GM23248 (cell line): ENCODE data around the gene NFE2. TPM values are rescaled to one million over a fixed set of nuclear protein-coding genes. Genes with fewer than 3 reads are reported as not detected.
A peak's percentile ranks its signal among the peaks of the same experiment; 100 is the strongest.

ENCODE experiments used
- DNase-seq: peaks from one replicate; pipeline ENCODE4 v3.0.0-alpha.2; 2015
- H2AFZ ChIP-seq: fragments of 200-600 bp; sonication (generic); 2 replicates; pipeline ENCODE4 v1.6.1; 2016; ENCODE audit warnings: antibody characterized with exemption
- H3F3A ChIP-seq: fragments of 200-600 bp; sonication (generic); 2 replicates; pipeline ENCODE4 v1.6.1; 2016; ENCODE audit warnings: mild to moderate bottlenecking, antibody characterized with exemption, mixed run types; ENCODE audit not compliant: insufficient read depth
- H3K27ac ChIP-seq: fragments of 200-600 bp; sonication (generic); 2 replicates; pipeline ENCODE4 v1.5.1; 2016; ENCODE audit warnings: mild to moderate bottlenecking
- H3K27me3 ChIP-seq: fragments of 200-600 bp; sonication (generic); replicated peaks from 2 replicates; pipeline ENCODE4 v1.6.1; 2016; ENCODE audit warnings: mild to moderate bottlenecking; ENCODE audit not compliant: insufficient read depth
- H3K36me3 ChIP-seq: fragments of 200-600 bp; sonication (generic); 2 replicates; pipeline ENCODE4 v1.6.1; 2016; ENCODE audit warnings: low read depth, mild to moderate bottlenecking
- H3K4me1 ChIP-seq: fragments of 200-600 bp; sonication (generic); 2 replicates; pipeline ENCODE4 v1.6.1; 2016; ENCODE audit warnings: mild to moderate bottlenecking; ENCODE audit not compliant: insufficient read depth
- H3K4me2 ChIP-seq: fragments of 200-600 bp; sonication (generic); one replicate; pipeline ENCODE4 v1.6.1; 2016; ENCODE audit warnings: mild to moderate bottlenecking; ENCODE audit not compliant: unreplicated experiment
- H3K4me3 ChIP-seq: fragments of 200-600 bp; sonication (generic); 2 replicates; pipeline ENCODE4 v1.5.1; 2016; ENCODE audit warnings: mild to moderate bottlenecking
- H3K79me2 ChIP-seq: fragments of 200-600 bp; sonication (generic); 2 replicates; pipeline ENCODE4 v1.6.1; 2016; ENCODE audit warnings: mild to moderate bottlenecking; ENCODE audit not compliant: insufficient read depth
- H3K9ac ChIP-seq: fragments of 200-600 bp; sonication (generic); 2 replicates; pipeline ENCODE4 v1.6.1; 2016; ENCODE audit warnings: mild to moderate bottlenecking
- H3K9me2 ChIP-seq: fragments of 200-600 bp; sonication (generic); 2 replicates; pipeline ENCODE4 v1.6.1; 2016; ENCODE audit warnings: mixed run types, mild to moderate bottlenecking, moderate library complexity; ENCODE audit not compliant: insufficient read depth
- H3K9me3 ChIP-seq: fragments of 200-600 bp; sonication (generic); one replicate; pipeline ENCODE4 v1.6.1; 2017; ENCODE audit warnings: low read depth
- H4K20me1 ChIP-seq: fragments of 200-600 bp; sonication (generic); 2 replicates; pipeline ENCODE4 v1.6.0; 2016; ENCODE audit not compliant: insufficient read depth
- EZH2 ChIP-seq: fragments of 200-600 bp; sonication (generic); IDR thresholded peaks from 2 replicates; pipeline ENCODE4 v1.6.1; 2018; ENCODE audit warnings: antibody characterized with exemption, mild to moderate bottlenecking; ENCODE audit not compliant: insufficient read depth, poor library complexity, severe bottlenecking
- EZH2phosphoT487 ChIP-seq: fragments of 200-600 bp; sonication (generic); IDR thresholded peaks from 2 replicates; pipeline ENCODE4 v1.6.1; 2018; ENCODE audit warnings: antibody characterized with exemption, moderate library complexity, mild to moderate bottlenecking, low read depth; ENCODE audit not compliant: insufficient read depth
- WGBS, 2 experiments: methylation state at CpG; one replicate each; pipeline ENCODE4 v1.1.6; 2015 to 2017; ENCODE audit warnings: low lambda C conversion rate in 2 of 2, low coverage in 1 of 2; ENCODE audit errors: missing lambda C conversion rate in 2 of 2; 5-methylcytosine and 5-hydroxymethylcytosine counted together
- in situ Hi-C: fragments of 300-500 bp; cut with MboI; formaldehyde crosslinking; loops from 2 replicates; pipeline ENCODE4 v1.15.0; 2020
- polyA plus RNA-seq: library from polyadenylated mRNA; unstranded; fragments of >200 nt; fragmentation: Nextera tagmentation; extraction: Ambion mirVana; gene quantifications from 2 replicates; pipeline ENCODE4 v1.2.1, GENCODE V29; 2016
- total RNA-seq: library from RNA; depleted of rRNA; stranded (reverse); fragments of >200 nt; shearing (Covaris generic); gene quantifications from 2 replicates; pipeline ENCODE4 v1.2.3, GENCODE V29; 2014

The NFE2 gene
- total and polyA plus RNA-seq, 2 experiments from 2014 or later: not detected

- Histone ChIP-seq H3K36me3 (peaks cover 12% of the 10 kb centered on the region), H2AFZ (peak overlapping the region; percentile 40; the same call in 1 of the 2 replicates), H3K9me3 (no peaks in the 10 kb centered on the region), H3F3A (peaks cover 64% of the 10 kb centered on the region), H3K27ac (peak overlapping the region; percentile 93), H3K27me3 (no peaks in the 10 kb centered on the region), H3K9me2 (no peaks in the 10 kb centered on the region), H3K4me1 (peaks cover 66% of the 10 kb centered on the region), H4K20me1 (no peaks in the 10 kb centered on the region), H3K9ac (peak overlapping the region; percentile 78), H3K79me2 (peaks cover 76% of the 10 kb centered on the region), H3K4me3 (peak overlapping the region; percentile 54; the same call in 1 of the 2 replicates), H3K4me2 (peak overlapping the region; percentile 80)
- peak; percentile 66 for DNase-seq
- TF ChIP-seq EZH2phosphoT487 (no peak), EZH2 (no peak)
- in situ Hi-C loops: no loop called here
Observed at GRCh38 chr12:54258201-54258681, 42.6 kb downstream of the NFE2 start.

GRCh38 chr12:54257332-54257731 lies 43.5 kb downstream of the NFE2 start:
- H3K27ac ChIP-seq: peak overlapping the region; percentile 93
- in situ Hi-C loops: no loop called here
- no peaks in the 10 kb centered on the region for H3K9me2 ChIP-seq
- DNase-seq: no peak
- 0 out of 2 replicates have a peak overlapping the region, but pooled peaks have one; percentile 78 for H3K9ac ChIP-seq
- H3K27me3 ChIP-seq: no peaks in the 10 kb centered on the region
- no peak for TF ChIP-seq EZH2phosphoT487
- no peak for TF ChIP-seq EZH2
- H3F3A ChIP-seq: peaks cover 59% of the 10 kb centered on the region
- no peaks in the 10 kb centered on the region for H4K20me1 ChIP-seq
- peaks cover 57% of the 10 kb centered on the region for H3K4me1 ChIP-seq
- H3K4me3 ChIP-seq: peak overlapping the region; percentile 54; the same call in 1 of the 2 replicates
- no peak overlapping the region for H3K4me2 ChIP-seq
- WGBS, 2 experiments: 97 to 98% methylated on average over 8 of the region's 8 CpGs
- H3K9me3 ChIP-seq: no peaks in the 10 kb centered on the region
- peaks cover 12% of the 10 kb centered on the region for H3K36me3 ChIP-seq
- H3K79me2 ChIP-seq: peaks cover 76% of the 10 kb centered on the region
- H2AFZ ChIP-seq: no peak overlapping the region

- WGBS, 2 experiments: 88 to 94% methylated on average over 4 of the region's 4 CpGs
- H3K4me2 ChIP-seq: no peak overlapping the region
- H3K4me1 ChIP-seq: peaks cover 23% of the 10 kb centered on the region
- peaks cover 24% of the 10 kb centered on the region for H3F3A ChIP-seq
- H3K79me2 ChIP-seq: peaks cover 80% of the 10 kb centered on the region
- TF ChIP-seq EZH2 (no peak), EZH2phosphoT487 (no peak)
- no peaks in the 10 kb centered on the region for H4K20me1 ChIP-seq
- in situ Hi-C loops: no loop called here
- H2AFZ ChIP-seq: no peak overlapping the region
- no peaks in the 10 kb centered on the region for H3K27me3 ChIP-seq
- no peaks in the 10 kb centered on the region for H3K9me3 ChIP-seq
- no peak overlapping the region for H3K9ac ChIP-seq
- no peak overlapping the region for H3K4me3 ChIP-seq
- no peaks in the 10 kb centered on the region for H3K9me2 ChIP-seq
- peaks cover 25% of the 10 kb centered on the region for H3K36me3 ChIP-seq
- DNase-seq: no peak
- no peak overlapping the region for H3K27ac ChIP-seq
Observed at GRCh38 chr12:54253240-54253639, 47.6 kb downstream of the NFE2 start.

GRCh38 chr12:54251667-54252284 lies 49.0 kb downstream of the NFE2 start:
- DNase-seq: peak; percentile 79
- peaks cover 22% of the 10 kb centered on the region for H3K36me3 ChIP-seq
- in situ Hi-C loops: no loop called here
- peaks cover 9% of the 10 kb centered on the region for H3K4me1 ChIP-seq
- H3F3A ChIP-seq: peaks cover 9% of the 10 kb centered on the region
- no peak overlapping the region for H2AFZ ChIP-seq
- no peak overlapping the region for H3K4me3 ChIP-seq
- no peaks in the 10 kb centered on the region for H3K9me2 ChIP-seq
- H3K27me3 ChIP-seq: no peaks in the 10 kb centered on the region
- H4K20me1 ChIP-seq: no peaks in the 10 kb centered on the region
- TF ChIP-seq EZH2phosphoT487: no peak
- TF ChIP-seq EZH2: no peak
- no peak overlapping the region for H3K4me2 ChIP-seq
- WGBS, 2 experiments: 88 to 100% methylated on average over 1 of the region's 1 CpG
- H3K79me2 ChIP-seq: peaks cover 81% of the 10 kb centered on the region
- no peak overlapping the region for H3K9ac ChIP-seq
- no peaks in the 10 kb centered on the region for H3K9me3 ChIP-seq
- no peak overlapping the region for H3K27ac ChIP-seq

GRCh38 chr12:54249489-54249888 lies 51.3 kb downstream of the NFE2 start:
- peaks cover 7% of the 10 kb centered on the region for H3K4me1 ChIP-seq
- H3K4me2 ChIP-seq: no peak overlapping the region
- peaks cover 9% of the 10 kb centered on the region for H3F3A ChIP-seq
- H4K20me1 ChIP-seq: no peaks in the 10 kb centered on the region
- peaks cover 18% of the 10 kb centered on the region for H3K36me3 ChIP-seq
- no peaks in the 10 kb centered on the region for H3K9me3 ChIP-seq
- H3K79me2 ChIP-seq: peaks cover 65% of the 10 kb centered on the region
- in situ Hi-C loops: no loop called here
- no peak overlapping the region for H3K9ac ChIP-seq
- 96 to 99% methylated on average over 5 of the region's 5 CpGs for WGBS, 2 experiments
- no peak for DNase-seq
- H2AFZ ChIP-seq: no peak overlapping the region
- H3K4me3 ChIP-seq: no peak overlapping the region
- H3K27me3 ChIP-seq: no peaks in the 10 kb centered on the region
- TF ChIP-seq EZH2 (no peak), EZH2phosphoT487 (no peak)
- H3K27ac ChIP-seq: no peak overlapping the region
- no peaks in the 10 kb centered on the region for H3K9me2 ChIP-seq
